HG03159 (cell line): ENCODE data around the gene INPP4A.
A peak's percentile ranks its signal among the peaks of the same experiment; 100 is the strongest.

Experiments used
- ATAC-seq: cut with Tn5 transposase; IDR thresholded peaks from one replicate; pipeline ENCODE4 v1.9.1; 2021; ENCODE audit warnings: mild to moderate bottlenecking, moderate library complexity; ENCODE audit not compliant: unreplicated experiment

INPP4A gene

DNA sequence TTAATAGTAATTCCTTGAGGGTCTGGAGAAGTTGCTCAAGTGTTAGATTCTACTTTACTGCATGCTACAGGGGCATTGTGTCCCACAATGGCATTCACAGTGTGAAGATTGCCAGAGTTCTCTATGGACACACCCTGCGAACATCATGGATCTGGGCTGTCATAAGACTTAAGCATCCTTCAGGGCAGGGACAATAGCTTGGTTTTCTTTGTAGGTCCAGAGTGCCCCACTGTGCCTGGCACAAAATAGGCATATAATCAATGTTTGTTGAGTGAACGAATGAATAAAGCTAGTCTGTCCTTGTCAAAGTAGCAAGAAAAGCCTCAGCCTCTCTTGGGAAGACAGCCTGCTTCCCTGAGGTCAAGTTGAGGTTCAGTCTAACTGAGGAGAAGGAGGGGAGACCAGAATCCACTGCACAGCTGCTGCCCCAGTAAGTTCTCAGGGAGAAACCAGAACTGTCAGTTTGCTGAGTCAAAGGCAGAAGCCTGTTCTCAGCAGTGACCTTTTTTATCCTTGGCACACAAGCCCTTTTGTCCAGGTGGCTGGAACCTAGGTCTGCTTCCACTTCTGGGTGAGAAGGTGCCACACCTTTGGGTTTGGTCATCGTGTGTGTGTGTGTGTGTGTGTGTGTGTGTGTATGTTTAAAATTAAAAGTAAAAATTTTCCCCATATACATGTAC, 15.0 kb downstream of the INPP4A start:
- peak; percentile 32 for ATAC-seq

DNA sequence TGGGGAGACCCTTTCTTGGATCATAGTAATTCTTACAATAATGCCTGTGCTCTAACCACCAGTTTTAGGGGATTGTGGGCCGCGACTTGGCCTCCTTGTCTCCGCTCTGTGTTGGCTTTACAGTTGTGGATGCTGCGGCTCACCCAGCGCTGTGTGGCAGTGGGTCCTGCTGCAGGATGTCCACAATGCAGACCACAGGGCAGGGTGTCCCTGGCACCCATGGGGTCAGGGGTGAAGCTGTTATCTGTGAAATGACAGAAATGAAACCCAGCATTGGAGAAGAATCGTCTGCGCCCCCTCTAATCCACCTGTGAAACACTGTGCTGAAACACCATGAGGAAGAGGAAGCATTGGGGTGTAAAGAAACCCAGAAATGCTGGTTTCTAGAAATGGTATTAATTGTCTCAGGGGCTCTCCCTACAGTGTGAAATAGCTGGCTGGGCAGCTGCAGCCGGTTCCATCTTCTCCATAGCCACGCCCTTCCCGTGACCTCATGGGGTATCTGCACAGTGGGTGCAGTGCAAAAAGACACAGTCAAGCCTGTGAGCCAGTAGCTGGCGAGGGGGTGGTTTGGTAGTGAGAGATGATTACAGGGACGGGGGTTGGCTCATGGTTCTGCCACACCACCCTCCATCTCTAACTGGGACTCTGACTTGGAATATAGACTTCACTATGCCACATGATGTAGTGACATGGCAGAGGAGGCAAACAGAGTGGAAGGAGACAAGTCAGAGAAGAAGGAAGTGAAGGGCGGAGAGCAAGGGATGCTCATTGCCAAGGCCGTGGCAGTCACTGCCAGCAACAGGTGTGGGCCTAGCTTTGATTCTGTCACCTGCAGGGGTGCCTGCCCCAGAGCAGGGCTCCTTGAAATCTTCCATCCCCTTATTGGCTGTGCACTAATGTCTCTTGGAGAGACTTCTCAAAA, 16.2 kb downstream of the INPP4A start:
- peak; percentile 67 for ATAC-seq

DNA sequence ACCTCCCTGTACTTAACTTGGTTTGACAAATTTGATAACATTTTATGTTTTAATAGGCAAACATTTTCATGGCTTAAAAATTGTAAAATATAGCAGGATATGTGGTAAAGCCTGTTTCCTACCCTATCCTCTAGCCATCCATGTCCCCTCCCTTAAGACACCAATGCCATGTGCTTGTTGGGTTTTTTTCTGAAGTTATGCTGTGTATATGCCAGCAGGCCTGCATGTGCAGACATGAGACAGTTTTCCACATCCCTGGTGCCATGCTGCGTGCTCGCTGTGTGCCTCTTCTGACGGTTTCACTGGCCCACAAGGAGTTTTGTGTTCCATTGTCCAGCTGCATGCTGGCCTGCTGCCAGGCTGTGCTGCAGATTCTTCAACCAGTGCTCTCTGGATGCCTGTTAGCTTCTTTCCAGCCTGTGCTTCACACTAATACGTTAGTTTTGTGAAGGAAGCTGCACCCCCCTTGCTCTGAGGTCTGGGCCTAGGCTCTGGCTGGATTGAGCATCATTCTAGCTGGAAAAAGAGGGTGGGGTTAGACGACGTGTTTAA, 16.9 kb downstream of the INPP4A start:
- ATAC-seq = no peak

DNA sequence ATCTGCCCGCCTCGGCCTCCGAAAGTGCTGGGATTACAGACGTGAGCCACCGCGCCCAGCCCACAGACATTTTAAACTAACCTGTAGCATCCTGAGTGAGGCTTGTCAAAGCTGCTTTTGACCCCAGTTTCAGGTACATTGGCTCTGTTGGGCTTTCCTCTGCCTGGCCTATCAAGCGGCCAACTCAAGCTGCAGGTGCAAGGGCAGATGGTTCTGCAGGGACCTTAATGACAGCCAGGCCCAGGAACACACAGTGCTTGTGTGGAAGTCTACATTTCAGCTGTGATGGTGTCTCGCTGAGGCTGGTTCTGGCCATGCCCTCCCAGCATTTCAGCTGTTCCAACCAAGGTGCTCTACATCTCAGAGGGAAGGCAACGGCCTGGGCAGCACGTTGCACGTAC, 18.4 kb downstream of the INPP4A start:
- ATAC-seq = no peak

DNA sequence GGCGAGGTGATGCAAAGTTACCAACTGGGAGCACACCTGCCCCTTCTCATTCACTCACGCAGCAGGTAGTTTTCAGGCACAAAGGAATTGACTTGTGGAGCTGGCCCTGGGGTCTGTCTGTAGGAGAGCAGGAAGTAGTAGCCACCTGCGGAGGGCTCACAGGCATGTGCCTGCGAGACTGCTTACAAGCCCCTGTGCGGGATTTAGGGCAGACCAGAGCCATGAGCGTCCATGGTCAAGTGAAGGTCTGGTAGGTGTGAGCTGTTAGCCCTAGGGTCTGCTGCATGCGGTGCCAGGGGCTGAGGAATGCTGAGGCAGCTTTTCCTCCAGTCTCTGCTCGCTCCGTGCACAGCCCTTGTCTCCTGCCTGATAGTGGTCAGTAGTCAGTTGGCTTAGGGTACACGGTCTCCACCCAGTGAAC, 18.9 kb downstream of the INPP4A start:
- no peak for ATAC-seq

DNA sequence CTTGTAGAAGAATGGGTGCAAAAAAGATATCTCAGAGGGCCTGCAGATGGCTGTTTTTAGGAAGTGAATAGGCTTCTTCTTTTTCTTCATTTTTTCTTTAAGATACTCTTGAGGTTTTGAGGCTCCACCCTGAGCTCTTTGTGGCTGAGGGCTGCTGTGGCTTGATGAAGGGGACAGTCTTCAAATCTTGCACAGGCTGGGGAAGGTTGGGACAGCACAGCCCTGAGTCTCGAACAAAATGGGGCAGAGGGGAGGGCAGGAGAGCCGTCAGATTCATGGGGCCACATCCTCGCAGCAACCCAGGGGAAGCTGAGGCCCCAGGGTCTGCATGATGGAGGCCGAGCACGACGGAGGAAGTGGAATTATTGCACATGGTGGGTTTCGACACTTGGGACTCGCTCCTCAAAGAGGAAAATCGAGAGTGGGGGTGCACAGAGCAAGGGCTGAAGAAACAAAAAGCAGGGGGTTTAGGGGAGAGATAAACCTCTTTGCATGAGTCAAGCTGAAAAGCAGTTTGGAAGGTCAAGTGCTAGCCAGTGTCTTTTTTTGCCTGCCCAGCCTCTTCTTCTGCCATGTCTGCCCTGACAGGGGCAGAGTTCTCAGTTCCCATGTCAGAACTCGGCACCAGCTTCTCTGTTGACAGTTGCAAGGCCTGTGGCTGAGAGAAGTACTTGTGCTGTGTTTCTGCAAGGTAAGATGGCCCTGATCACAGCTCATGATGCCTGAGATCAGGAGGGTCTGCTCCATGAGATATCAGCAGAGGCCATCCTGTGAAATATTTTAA, 19.5 kb downstream of the INPP4A start:
- ATAC-seq = no peak

DNA sequence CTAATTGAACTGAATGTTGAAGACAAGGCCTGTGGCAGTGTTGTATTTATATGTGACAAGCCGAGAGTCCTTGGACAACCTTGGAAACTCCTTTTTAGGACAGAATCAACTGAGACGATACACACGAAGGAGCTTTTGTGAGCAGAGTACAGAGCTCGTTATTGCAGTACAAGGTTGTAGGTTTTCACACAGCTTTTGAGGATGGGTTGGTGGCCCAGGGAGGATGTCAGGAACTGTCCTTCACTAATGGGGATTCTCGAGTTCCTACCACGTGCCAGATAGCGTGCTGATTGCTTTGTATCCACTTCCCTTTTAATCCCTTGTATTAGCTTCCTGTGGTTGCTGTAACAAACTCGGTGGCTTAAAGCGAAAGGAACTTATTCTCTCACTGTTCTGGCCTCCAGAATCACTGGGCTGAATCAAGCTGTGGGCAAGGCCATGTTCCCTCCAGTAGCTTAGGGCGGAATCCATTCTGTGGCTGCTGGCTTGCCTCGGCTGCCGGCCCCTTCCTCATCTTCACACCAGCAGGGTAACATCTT, 20.2 kb downstream of the INPP4A start:
- peak; percentile 44 for ATAC-seq

DNA sequence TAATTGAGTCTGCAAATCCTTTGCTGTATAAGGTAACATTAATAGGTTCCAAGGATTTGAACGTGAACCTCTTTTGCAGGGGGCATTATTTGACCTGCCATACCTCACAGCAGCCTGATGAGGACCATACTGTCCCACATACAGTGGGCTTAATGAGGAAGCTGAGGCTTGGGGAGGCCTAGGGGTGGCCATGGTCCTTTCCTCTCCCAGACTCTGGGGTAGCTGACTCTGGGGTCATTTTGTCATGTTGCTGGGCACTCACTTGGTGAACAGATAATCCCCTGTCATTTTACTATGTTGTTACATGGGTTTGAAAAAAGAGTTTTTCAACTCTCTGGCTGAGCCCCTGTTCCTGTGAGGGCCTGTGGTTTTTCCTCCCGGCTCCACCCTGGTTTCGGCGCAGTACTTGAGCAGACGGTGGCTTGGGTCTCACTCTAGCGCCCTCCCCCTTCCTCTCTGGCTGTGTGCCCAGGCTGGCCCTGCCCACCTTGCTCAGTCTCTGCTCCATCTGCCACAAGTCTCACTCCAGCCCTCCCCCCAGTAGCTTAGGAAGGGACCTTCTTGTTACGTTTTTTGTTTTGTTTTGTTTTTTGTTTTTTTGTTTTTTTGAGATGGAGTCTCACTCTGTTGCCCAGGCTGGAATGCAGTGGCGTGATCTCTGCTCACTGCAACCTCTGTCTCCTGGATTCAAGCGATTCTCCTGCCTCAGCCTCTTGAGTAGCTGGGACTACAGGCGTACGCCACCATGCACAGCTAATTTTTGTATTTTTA, 21.0 kb downstream of the INPP4A start:
- no peak for ATAC-seq

DNA sequence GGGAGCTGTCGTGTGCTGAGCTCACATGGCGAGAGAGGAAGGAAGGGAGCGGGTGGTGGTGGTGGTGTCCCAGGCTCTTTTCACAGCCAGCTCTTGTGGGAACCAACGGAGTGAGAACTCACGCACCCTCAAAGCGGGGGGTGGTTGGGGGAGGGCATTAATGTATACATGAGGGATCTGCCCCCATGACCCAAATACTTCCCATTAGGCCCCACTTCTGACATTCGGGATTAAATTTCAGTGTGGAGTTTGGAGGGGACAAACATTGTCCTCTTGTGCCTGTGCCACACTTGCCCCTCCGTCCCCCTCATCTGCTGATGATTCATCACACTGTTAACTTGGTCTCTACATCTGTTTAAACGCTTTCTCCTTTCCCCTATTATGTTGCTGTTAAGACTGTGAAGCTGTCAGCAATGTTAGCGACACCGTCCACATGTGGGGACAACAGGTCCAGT, 22.5 kb downstream of the INPP4A start:
- ATAC-seq = no peak

DNA sequence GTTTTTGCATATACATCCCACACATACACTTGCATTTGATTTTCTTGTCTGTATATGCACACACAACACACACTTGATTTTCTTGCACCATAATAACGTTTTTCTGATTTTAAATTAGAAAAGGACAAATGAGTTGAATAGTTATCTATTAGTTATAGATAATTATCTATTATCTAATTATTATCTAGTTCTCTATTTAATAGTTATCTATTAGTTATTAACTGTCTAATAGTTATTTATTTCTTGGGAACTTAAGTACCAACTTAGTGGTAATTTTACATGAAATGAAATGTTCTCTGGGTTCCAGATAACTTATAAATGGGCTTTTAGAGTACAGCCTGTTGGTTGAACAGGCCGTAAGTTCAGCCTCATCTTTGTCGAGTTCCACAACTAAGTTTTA, 23.0 kb downstream of the INPP4A start:
- ATAC-seq = no peak

DNA sequence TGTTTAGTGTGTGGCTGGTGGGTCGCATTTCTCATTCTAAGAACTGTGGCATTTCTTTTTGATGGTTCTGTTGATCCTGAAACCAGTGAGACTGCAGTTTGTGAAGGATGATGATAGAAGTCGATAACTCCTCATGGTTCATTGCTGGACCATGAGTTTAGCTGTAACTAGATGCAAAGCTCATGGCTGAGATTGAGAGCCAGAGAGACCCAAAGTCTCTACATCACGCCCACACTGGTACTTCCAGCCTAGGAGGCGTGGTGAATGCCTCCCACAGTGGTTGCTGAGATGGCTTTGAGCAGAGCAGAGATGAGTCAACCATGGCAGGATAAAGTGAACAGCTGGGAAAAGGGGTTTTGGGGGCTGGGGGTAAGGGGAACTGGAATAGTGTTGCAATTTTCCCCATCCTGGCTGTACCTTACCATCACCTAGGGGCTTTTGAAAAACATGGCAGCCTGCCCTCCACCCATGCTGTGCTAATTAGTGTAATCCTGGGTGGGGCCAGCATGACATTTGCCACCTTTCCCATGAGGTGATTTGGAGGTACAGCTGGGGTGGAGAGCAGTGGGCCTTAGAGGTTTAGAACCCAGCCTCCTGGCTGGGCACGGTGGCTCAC, 24.1 kb downstream of the INPP4A start:
- ATAC-seq = no peak

DNA sequence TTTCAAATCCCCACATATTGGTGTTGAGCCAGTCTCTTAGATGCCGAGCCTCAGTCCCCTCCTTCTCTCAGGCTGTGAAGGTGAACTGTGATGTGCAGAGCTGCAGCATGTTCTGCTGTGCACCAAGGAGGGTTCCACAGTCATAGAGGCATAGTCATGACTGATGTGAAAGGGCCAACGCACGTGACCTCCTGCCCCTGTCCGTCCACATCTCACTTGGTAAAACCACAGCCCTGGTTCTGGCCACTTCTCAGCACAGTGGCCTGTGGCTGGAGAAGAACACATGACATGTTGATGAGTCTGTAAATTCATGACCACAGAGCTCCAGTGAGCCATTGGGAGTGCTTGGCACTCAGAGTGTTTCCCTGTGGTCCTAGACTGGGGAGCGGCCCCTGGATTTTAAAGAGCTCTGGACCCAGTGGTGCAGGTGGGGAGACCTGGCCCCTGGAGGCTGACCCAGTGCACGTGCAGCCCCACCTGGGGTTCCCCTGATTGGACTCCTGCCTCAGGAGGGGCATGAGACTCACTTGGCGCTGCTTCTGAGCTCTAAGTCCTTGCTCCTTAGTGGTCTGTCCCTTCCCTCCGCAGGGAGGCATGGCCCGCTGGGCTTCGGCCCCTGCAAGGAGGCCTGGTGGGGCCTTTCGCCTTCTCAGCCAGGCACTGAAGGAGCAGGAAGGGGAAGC, 25.3 kb downstream of the INPP4A start:
- ATAC-seq = no peak

DNA sequence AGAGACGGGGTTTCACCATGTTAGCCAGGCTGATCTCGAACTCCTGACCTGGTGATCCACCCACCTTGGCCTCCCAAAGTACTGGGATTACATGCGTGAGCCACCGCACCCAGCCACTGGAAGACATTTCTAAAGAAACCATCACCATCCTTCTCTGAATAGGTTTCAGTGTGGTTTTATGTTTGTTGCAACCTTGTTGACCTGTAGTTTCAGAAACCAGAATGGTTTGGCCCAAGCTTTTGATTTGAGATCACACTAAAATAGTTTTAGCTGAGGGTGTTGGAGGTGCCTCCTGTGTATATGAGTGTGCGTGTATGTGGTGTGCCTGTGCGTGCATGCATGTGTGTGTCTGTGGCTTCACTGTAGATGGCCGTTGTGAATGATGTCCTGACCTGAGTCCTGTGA, 26.2 kb downstream of the INPP4A start:
- peak; percentile 40 for ATAC-seq

DNA sequence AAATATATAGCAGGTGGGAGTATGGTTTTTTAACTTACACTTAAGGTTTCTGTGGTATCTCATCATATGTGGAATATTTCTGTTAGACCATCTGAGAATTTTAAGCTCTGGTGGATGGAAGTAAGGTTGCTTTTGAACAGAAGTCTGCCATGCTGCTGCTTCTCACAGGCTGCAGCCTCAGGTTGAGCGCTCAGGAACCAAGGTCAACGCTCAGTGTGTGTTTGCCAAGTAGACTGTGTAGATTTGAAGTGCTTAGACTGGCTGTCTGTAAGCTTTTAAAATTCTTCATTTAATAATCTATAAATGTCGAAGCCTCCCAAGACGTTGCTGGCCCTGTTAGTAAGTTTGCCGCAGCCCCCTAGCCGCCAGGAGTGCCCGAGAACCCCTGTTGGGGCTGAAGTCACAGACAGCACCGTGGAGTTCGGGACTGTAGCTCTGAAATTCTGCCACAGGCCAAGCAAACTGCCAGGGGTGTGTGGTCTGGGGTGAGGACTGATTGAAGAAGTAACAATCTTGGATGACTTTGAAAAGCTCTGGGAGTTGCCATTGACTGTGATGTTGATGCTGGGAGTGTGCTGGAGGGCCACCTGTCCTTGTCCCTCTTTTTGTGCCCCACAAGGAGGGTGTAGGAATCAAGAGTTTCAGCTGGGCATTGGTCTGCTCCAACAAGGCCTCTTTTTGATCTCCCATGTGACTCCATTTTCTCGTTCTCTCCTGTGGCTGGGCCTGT, 26.9 kb downstream of the INPP4A start:
- no peak for ATAC-seq

DNA sequence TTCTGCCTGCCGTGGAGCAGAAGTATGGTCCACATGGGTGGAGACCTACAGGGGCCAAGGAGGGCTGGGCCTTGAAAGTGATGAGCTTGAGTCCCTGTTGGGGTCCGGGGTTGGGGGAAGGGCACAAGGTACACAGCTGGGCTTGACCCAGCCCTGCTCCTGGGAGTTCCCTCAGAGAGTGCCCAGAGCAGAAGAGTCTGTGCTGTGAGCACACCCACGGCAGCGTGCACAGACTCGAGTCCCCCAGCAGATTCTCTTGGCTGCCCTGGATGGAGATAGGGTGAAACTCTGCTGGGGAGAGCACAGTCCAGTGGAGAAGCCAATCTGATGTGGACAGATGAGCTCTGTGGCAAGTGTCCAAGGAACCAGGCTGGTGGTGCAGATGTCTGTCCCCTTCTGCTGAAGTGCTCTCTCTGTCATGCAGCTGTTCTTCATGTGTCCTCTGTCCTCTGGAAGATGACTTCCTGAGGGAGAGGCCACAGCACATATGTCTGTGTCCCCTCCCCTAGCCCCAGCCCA, 27.5 kb downstream of the INPP4A start:
- ATAC-seq = no peak

DNA sequence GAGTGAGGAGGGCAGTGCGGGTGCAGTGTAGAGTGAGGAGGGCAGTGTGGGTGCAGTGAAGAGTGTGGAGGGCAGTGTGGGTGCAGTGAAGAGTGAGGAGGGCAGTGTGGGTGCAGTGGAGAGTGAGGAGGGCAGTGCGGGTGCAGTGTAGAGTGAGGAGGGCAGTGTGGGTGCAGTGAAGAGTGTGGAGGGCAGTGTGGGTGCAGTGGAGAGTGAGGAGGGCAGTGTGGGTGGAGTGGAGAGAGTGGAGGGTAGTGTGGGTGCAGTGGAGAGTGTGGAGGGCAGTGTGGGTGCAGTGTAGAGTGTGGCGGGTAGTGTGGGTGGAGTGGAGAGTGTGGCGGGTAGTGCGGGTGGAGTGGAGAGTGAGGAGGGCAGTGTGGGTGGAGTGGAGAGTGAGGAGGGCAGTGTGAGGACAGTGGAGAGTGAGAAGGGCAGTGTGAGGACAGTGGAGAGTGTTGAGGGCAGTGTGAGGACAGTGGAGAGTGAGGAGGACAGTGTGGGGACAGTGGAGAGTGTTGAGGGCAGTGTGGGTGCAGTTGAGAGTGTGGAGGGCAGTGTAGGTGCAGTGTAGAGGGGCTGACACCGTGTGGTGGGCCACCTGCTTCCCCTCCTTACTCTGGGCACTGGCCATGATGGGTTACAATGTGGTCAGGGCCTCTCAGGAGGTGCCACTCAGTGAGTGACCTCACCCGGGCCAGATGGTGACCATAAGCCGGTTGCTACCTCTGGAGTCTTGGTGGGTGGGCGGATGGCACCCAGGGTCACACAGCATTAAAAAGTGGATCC, 28.5 kb downstream of the INPP4A start:
- no peak for ATAC-seq
